Pulmonary artery endothelial cell (primary cell): ENCODE data around the gene SGMS1. TPM values are rescaled to one million over a fixed set of nuclear protein-coding genes. Genes with fewer than 3 reads are reported as not detected.
"Not testable (repeated sequence)": the region's sequence is repeated elsewhere in the genome, so short reads cannot be mapped to it uniquely, and the experiment has no call there.

ENCODE experiments used
- DNase-seq: peaks from one replicate; pipeline ENCODE4 v3.0.0-alpha.2; 2011; ENCODE audit warnings: low read depth, low spot score
- total RNA-seq: library from RNA; depleted of rRNA; stranded (reverse); fragments of >200 nt; gene quantifications from 2 replicates; pipeline ENCODE4 v1.2.3, GENCODE V29; 2014

SGMS1 gene
- total RNA-seq, 1 donor from 2014 or later = 34.2 TPM

GRCh38 chr10:50510517-50511473 lies 113.0 kb downstream of the SGMS1 start:
- no peak for DNase-seq

GRCh38 chr10:50508315-50509051 lies 115.3 kb downstream of the SGMS1 start:
- no peak for DNase-seq

- no peak for DNase-seq
These were observed 116.7 kb downstream of the SGMS1 start for GRCh38 chr10:50506861-50507573.

DNA sequence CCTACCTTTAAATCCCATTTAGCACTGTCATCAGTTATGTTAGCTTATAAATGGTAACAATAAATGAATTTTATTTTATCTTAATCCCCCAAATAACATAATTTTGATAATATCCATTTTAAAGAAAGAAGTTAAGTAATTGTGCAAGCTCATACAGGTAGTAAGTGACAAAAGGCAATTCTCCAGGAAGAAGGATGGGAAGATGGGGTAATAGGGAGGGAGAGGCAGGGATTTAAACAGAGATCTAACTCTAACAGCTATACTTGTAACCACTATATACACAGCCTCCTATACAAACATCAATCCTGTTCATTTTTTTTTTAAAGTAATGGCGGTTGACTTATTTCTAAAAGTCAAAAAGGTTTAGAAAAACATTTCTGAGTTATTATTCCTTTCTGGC lies 119.4 kb downstream of the SGMS1 start:
- no peak for DNase-seq

DNA sequence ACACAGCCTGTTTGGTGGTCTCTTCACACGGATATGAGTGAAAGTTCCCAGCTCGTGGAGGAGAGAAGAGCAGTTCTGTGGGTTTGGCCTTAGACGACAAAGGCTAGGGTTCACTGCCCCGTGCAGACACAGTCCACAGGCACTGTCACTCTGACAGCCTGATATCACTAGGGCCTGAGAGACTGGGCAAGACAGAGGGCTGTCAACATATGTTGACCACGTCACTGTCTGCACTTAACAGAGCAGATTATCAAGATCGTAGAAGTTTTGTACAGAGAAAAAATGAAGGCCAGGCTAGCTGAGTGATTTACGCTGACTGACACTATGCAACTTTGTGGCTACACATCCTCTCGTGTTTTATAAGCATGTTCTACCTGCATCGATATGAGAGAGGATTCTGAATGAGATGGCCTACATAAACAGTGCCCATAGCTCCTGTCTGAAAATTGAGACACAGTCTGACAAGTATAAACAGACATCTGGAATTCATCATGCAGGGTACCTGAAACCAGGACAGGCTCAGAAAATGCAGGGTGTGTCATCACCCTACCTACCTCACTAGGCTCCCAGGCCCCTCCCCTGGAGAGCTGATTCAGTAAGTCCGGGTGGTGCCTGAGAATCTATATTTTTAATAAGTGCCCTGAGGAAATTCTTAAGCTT lies 120.0 kb downstream of the SGMS1 start:
- DNase-seq = no peak

DNA sequence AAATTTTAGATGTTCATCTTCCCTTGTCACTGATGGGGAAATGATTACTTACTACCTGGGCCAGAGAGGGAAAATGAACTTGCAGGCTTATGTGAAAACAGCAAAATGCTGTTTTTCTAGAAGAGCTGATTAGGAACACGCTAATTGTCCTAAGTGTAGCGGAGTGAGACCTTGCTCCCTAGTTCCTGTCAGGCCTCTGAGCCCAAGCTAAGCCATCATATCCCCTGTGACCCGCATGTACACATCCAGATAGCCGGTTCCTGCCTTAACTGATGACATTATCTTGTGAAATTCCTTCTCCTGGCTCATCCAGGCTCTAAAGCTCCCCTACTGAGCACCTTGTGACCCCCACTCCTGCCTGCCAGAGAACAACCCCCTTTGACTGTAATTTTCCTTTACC lies 120.6 kb downstream of the SGMS1 start:
- DNase-seq = not testable (repeated sequence)

GRCh38 chr10:50501924-50502452 lies 121.8 kb downstream of the SGMS1 start:
- no peak for DNase-seq

DNA sequence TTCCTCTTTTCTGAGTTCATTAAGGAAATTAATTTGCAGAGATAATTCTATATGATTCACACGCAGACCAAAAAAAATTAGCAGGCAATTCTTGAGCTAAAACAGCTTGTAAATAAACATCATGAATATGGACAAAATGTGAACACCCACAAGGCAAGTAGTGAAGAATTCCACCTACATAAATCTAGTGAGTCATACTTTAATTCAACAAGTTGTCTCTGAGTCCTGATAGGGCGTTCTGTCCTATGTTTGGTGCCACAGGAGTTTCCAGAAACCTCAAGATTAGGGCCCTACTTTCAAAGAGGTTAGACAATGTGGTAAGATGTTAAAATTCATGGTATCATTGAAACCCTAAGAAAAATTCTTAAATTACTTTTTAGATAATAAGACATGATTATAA lies 122.3 kb downstream of the SGMS1 start:
- DNase-seq = no peak

- no peak for DNase-seq
These were observed 125.3 kb downstream of the SGMS1 start for GRCh38 chr10:50498465-50498864.

DNA sequence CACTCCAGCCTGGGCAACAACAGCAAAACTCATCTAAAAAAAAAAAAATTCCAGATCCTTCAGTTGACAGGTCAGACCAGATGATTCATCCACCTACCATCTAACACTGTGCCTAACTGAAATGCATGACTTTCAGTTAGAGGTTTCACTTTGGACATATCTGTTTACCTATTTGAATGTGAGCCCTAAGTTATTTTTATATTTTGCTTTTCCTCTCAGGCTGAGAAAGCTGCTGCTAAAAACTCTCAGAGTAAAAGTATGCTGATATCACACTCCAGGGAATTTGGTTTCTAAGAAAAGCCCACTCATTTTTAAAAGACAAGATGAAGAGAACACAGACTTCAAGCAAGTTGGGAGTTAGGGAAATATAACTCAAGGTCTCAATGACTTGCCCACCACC lies 126.0 kb downstream of the SGMS1 start:
- no peak for DNase-seq

DNA sequence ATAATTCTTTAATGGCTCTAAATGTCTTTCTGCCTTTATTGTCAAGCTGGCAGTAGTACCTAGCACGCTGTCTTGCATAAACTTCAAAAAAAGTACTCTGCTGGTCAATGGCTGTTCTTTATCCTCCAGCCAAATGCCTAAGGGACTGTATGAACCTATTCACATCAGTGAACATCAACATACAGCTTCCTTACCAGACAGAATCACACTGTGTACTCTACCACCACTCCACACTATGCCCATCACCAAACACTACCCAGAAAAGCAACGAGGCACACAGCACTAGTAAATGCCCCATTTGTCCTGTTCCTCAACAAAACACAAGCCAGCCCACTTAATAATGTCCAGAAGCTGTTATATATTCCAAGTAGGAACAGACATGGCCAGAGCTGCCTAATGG lies 127.5 kb downstream of the SGMS1 start:
- no peak for DNase-seq

DNA sequence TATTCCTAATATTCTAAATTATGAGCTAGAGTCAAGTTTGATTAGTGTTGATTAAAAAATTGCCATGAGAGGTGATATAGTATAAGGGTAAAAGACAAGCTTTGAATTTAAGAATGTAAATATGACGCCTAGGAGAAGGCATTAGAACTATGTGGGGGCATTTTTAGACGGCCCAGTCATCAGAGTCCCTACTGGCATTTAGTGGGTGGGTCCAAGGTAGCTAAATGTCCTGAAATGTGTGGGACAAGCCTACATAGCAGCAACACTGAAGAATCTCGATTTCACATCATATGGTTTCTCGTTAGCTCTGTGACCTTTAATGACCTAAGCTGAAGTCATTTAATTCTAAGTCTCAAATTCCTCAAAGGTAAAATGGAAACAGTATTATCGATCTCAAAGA lies 133.5 kb downstream of the SGMS1 start:
- DNase-seq = no peak

- not testable (repeated sequence) for DNase-seq
These were observed 139.2 kb downstream of the SGMS1 start for GRCh38 chr10:50484550-50484949.

DNA sequence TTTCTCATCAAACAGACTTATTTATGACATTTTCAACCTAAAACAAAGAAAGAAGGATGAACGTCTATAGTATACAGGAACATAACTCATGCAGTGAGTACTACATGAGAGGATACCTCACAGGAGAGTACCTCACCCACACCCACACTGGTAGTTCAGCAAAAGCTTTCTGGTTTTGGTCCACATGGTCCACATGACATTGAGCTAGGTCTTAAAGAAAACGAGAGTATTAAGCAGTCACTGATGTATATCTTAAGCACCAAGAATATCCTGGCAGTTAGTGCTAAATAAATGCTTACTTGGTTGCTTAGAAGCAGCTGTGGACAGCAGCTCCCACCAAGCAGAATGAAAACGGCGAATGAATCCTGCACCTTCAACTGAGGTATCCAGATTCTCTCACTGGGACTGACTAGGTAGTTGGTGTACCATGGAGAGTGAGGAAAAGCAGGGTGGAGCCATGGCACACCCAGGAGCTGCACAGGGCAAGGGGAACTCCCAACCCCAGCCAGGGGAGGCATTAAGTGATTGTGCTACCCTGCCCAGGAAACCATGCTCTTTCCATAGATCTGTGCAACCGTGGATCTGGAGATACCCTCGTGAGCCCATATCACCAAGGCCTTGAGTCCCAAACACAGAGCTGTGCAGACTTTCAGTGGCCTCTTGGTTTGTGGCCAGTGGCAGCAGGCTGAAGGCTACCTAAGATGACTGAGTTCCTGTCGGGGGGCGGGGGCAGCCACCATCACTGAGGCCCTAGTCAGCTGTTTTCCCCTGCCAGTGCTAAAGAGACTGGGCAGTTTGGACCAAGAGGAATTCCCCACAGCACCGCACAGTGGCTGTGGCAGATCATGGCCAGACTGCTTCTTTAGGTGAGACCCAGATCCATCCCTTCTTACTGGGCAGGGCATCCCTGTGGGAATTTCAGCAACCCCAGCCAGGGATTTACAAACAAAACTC lies 143.4 kb downstream of the SGMS1 start:
- DNase-seq = no peak

GRCh38 chr10:50477287-50478203 lies 146.2 kb downstream of the SGMS1 start:
- no peak for DNase-seq

DNA sequence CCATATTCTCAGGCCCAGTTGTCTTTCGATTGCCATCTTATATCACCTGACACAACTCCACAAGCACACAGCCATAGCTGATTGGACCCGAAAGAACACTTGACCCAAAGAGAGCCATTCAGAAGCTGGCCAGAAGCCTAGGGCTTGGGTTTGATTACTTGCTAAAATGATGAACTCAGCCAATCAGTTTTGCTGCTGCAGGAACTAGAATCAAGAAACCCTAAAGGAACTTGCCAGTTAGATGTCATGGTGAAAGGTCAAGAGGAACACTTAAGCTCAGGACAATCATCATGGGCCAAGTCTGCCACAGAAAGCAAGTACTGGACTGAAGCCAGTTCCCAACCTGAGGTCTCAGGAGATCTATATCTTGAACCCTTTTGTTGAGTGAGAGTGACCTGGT lies 150.0 kb downstream of the SGMS1 start:
- no peak for DNase-seq

DNA sequence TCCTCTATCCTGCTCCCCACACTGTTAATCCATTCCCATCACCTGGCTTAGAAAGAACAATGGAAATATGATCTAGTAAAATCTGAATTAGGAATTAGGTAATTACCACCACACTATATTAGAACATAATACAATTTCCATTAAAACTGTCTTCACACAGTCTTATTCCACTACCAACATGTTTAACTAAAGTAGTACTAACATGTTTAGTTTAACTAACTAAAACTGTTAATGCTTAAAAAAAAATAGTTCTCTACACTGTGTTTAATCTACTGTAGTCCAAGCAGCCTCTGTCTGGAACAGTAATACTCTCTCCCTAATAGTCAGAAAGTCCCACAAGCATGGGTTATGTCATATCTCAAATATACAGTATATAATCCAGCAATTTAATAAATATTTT lies 150.8 kb downstream of the SGMS1 start:
- DNase-seq = no peak

- DNase-seq = no peak
These were observed 152.2 kb downstream of the SGMS1 start for GRCh38 chr10:50471583-50471975.
